H1 (cell line): ENCODE results near the gene ANKFY1. TPM values are rescaled to one million over a fixed set of nuclear protein-coding genes. Genes with fewer than 3 reads are reported as not detected.
A peak's percentile ranks its signal among the peaks of the same experiment; 100 is the strongest.

ENCODE experiments used
- CTCF ChIA-PET: fragments of 300-600 bp; sonication (Branson Sonifier 250); formaldehyde crosslinking; loops from one replicate; lab custom pipeline; 2021; ENCODE audit not compliant: partially characterized antibody; lab: Charles Lee
- POLR2A ChIA-PET: fragments of 300-600 bp; sonication (Branson Sonifier 250); formaldehyde crosslinking; loops from one replicate; lab custom pipeline; 2021; ENCODE audit warnings: inconsistent platforms; ENCODE audit not compliant: partially characterized antibody; lab: Charles Lee
- DNase-seq, 2 experiments: peaks; one replicate each; pipeline versions ENCODE4 v3.0.0 to v3.0.0-alpha.2; 2010 to 2022; ENCODE audit warnings: low spot score in 2 of 2, low read depth in 1 of 2, mixed read lengths in 1 of 2
- FAIRE-seq: peaks from 2 replicates; lab custom pipeline; 2011; peaks lifted over from hg19 to GRCh38; lab: Jason Lieb, UNC
- H2AFZ ChIP-seq: 2 replicates; pipeline ENCODE4 v1.8.1; 2012; ENCODE audit warnings: low read length, inconsistent platforms
- H2AK5ac ChIP-seq: 2 replicates; pipeline ENCODE4 v1.6.1; 2013; ENCODE audit warnings: low read depth, low read length
- H2BK120ac ChIP-seq: replicated peaks from 2 replicates; pipeline ENCODE3; 2013; ENCODE audit warnings: low read depth, low read length, inconsistent platforms
- H2BK12ac ChIP-seq: 2 replicates; pipeline ENCODE4 v1.6.1; 2013; ENCODE audit warnings: low read depth, low read length
- H2BK15ac ChIP-seq: 2 replicates; pipeline ENCODE4 v1.6.1; 2013; ENCODE audit warnings: low read length
- H2BK20ac ChIP-seq: 2 replicates; pipeline ENCODE4 v1.6.1; 2013; ENCODE audit warnings: low read length
- H2BK5ac ChIP-seq: 2 replicates; pipeline ENCODE4 v1.6.1; 2013; ENCODE audit warnings: low read depth, low read length
- H3K14ac ChIP-seq: 2 replicates; pipeline ENCODE4 v1.6.1; 2013; ENCODE audit warnings: inconsistent platforms; ENCODE audit not compliant: insufficient read length
- H3K18ac ChIP-seq: 2 replicates; pipeline ENCODE4 v1.6.1; 2013; ENCODE audit warnings: low read length; ENCODE audit errors: extremely low read depth
- H3K23ac ChIP-seq: 2 replicates; pipeline ENCODE4 v1.6.1; 2013; ENCODE audit warnings: inconsistent platforms; ENCODE audit not compliant: insufficient read length
- H3K23me2 ChIP-seq: 2 replicates; pipeline ENCODE4 v1.6.1; 2013; ENCODE audit warnings: low read depth, low read length
- H3K27ac ChIP-seq: 2 replicates; pipeline ENCODE4 v1.6.1; 2011; ENCODE audit warnings: low read depth, low read length, inconsistent platforms
- H3K27me3 ChIP-seq, 4 experiments: replicated peaks in 1 of 4; 1 replicate in 1 of 4; 2 replicates in 3 of 4; pipeline versions ENCODE4 v1.6.1 to v1.8.1; 2011 to 2013; ENCODE audit warnings: low read length in 3 of 4, mild to moderate bottlenecking in 3 of 4, inconsistent platforms in 2 of 4, mixed read lengths in 2 of 4, moderate library complexity in 1 of 4; ENCODE audit not compliant: control insufficient read depth in 3 of 4, insufficient read depth in 3 of 4; ENCODE audit errors: extremely low read depth in 1 of 4
- H3K36me3 ChIP-seq, 4 experiments: 2 replicates each; pipeline versions ENCODE4 v1.6.1 to v1.8.1; 2011 to 2013; ENCODE audit warnings: mild to moderate bottlenecking in 4 of 4, low read length in 3 of 4, moderate library complexity in 2 of 4, control low read depth in 1 of 4, inconsistent platforms in 1 of 4; ENCODE audit not compliant: insufficient read depth in 4 of 4, control insufficient read depth in 2 of 4
- H3K4ac ChIP-seq: replicated peaks from 2 replicates; pipeline ENCODE3; 2013; ENCODE audit warnings: low read length, low read depth, mixed read lengths, inconsistent platforms; ENCODE audit not compliant: insufficient read length
- H3K4me1 ChIP-seq, 4 experiments: replicated peaks in 1 of 4; 1 replicate in 1 of 4; 2 replicates in 3 of 4; pipeline versions ENCODE4 v1.6.1 to v1.8.1; 2011 to 2013; ENCODE audit warnings: low read length in 3 of 4, inconsistent platforms in 2 of 4, mixed read lengths in 1 of 4; ENCODE audit not compliant: insufficient read depth in 4 of 4, control insufficient read depth in 3 of 4
- H3K4me2 ChIP-seq, 2 experiments: 2 replicates each; pipeline versions ENCODE4 v1.6.1 to v1.8.1; 2011 to 2013; ENCODE audit warnings: low read depth in 2 of 2, low read length in 2 of 2, control low read depth in 1 of 2, inconsistent platforms in 1 of 2, mild to moderate bottlenecking in 1 of 2; ENCODE audit not compliant: insufficient read depth in 1 of 2
- H3K4me3 ChIP-seq, 4 experiments: fragments of 200-600, 300-600 bp in 1 of 4; sonication (generic), shearing (Covaris generic), sonication (Bioruptor Twin) in 1 of 4; 2 replicates each; pipeline versions ENCODE4 v1.5.1 to v1.8.1; 2011 to 2016; ENCODE audit warnings: low read length in 4 of 4, low read depth in 3 of 4, control low read depth in 2 of 4, inconsistent platforms in 2 of 4, mild to moderate bottlenecking in 2 of 4, mixed read lengths in 1 of 4, moderate library complexity in 1 of 4; ENCODE audit not compliant: insufficient read depth in 2 of 4; ENCODE audit errors: extremely low read depth in 1 of 4
- H3K56ac ChIP-seq: replicated peaks from 2 replicates; pipeline ENCODE3; 2013; ENCODE audit warnings: low read depth, mild to moderate bottlenecking, mixed read lengths, low read length, inconsistent platforms; ENCODE audit not compliant: insufficient read length
- H3K79me1 ChIP-seq: 2 replicates; pipeline ENCODE4 v1.6.1; 2013; ENCODE audit warnings: low read depth, low read length, control low read depth
- H3K79me2 ChIP-seq, 2 experiments: 2 replicates each; pipeline versions ENCODE4 v1.6.1 to v1.8.1; 2012 to 2013; ENCODE audit warnings: low read length in 2 of 2, mild to moderate bottlenecking in 2 of 2, inconsistent platforms in 1 of 2; ENCODE audit not compliant: insufficient read depth in 2 of 2, control insufficient read depth in 1 of 2
- H3K9ac ChIP-seq, 4 experiments: replicated peaks in 1 of 4; 1 replicate in 1 of 4; 2 replicates in 3 of 4; pipeline versions ENCODE4 v1.6.1 to v1.8.1; 2011 to 2013; ENCODE audit warnings: low read depth in 3 of 4, low read length in 3 of 4, control low read depth in 2 of 4, mild to moderate bottlenecking in 2 of 4, moderate library complexity in 2 of 4, inconsistent platforms in 1 of 4; ENCODE audit errors: extremely low read depth in 1 of 4
- H3K9me3 ChIP-seq, 2 experiments: 2 replicates each; pipeline versions ENCODE4 v1.6.1 to v1.8.1; 2012 to 2013; ENCODE audit warnings: mild to moderate bottlenecking in 2 of 2, moderate library complexity in 2 of 2, control low read depth in 1 of 2, inconsistent platforms in 1 of 2, low read depth in 1 of 2, low read length in 1 of 2, mixed read lengths in 1 of 2; ENCODE audit not compliant: insufficient read depth in 2 of 2
- H4K20me1 ChIP-seq, 2 experiments: replicated peaks in 1 of 2; 2 replicates each; pipeline versions ENCODE3 to v1.8.1; 2011 to 2013; ENCODE audit warnings: inconsistent platforms in 2 of 2, low read length in 2 of 2, mild to moderate bottlenecking in 1 of 2; ENCODE audit not compliant: insufficient read depth in 2 of 2, control insufficient read depth in 1 of 2
- H4K5ac ChIP-seq: 2 replicates; pipeline ENCODE4 v1.6.1; 2013; ENCODE audit warnings: low read length, low read depth, mixed read lengths, inconsistent platforms; ENCODE audit not compliant: insufficient read length
- H4K8ac ChIP-seq: 2 replicates; pipeline ENCODE4 v1.8.0; 2013; ENCODE audit warnings: mild to moderate bottlenecking, moderate library complexity, low read length, inconsistent platforms; ENCODE audit not compliant: insufficient read depth; ENCODE audit errors: extremely low read depth
- H4K91ac ChIP-seq: replicated peaks from 2 replicates; pipeline ENCODE3; 2013; ENCODE audit warnings: low read length, mixed read lengths, inconsistent platforms; ENCODE audit not compliant: insufficient read length
- CBX5 ChIP-seq: fragments of 300-800, 300-1000 bp; sonication (generic); IDR thresholded peaks from 2 replicates; pipeline ENCODE4 v1.7.1; 2016; ENCODE audit warnings: antibody characterized with exemption, low read length, low read depth
- CHD2 ChIP-seq: IDR thresholded peaks from 2 replicates; pipeline ENCODE4 v1.6.1; 2012; ENCODE audit warnings: low read length, improper control_type of control experiment
- CTCF ChIP-seq, 3 experiments: IDR thresholded peaks; 1 replicate in 2 of 3; 2 replicates in 1 of 3; pipeline versions ENCODE4 v1.5.1 to v1.6.1; 2011; ENCODE audit warnings: low read length in 3 of 3, mild to moderate bottlenecking in 3 of 3, inconsistent platforms in 2 of 3, low read depth in 1 of 3, moderate library complexity in 1 of 3; ENCODE audit not compliant: insufficient read depth in 1 of 3; ENCODE audit errors: control extremely low read depth in 1 of 3
- KDM1A ChIP-seq: fragments of 200-600, 300-600 bp; sonication (generic); IDR thresholded peaks from 2 replicates; pipeline ENCODE4 v1.7.1; 2016; ENCODE audit warnings: mild to moderate bottlenecking, low read length, borderline replicate concordance
- MAX ChIP-seq: IDR thresholded peaks from 2 replicates; pipeline ENCODE4 v1.6.1; 2012; ENCODE audit warnings: inconsistent platforms
- POLR2AphosphoS5 ChIP-seq: IDR thresholded peaks from 2 replicates; pipeline ENCODE4 v1.6.1; 2011; ENCODE audit warnings: low read depth, low read length
- POU5F1 ChIP-seq: IDR thresholded peaks from 2 replicates; pipeline ENCODE4 v1.6.1; 2011; ENCODE audit warnings: low read depth, mild to moderate bottlenecking, low read length, moderate library complexity
- SIN3A ChIP-seq, 2 experiments: IDR thresholded peaks in 1 of 2; conservative IDR thresholded peaks in 1 of 2; 2 replicates each; pipeline ENCODE4 v1.6.1; 2011 to 2012; ENCODE audit warnings: low read length in 2 of 2, improper control_type of control experiment in 1 of 2, low read depth in 1 of 2, mild to moderate bottlenecking in 1 of 2
- SIRT6 ChIP-seq: IDR thresholded peaks from one replicate; pipeline ENCODE4 v1.7.1; 2012; ENCODE audit warnings: low read length, inconsistent platforms
- SP1 ChIP-seq: IDR thresholded peaks from 2 replicates; pipeline ENCODE4 v1.6.1; 2011; ENCODE audit warnings: low read depth, low read length
- YY1 ChIP-seq: IDR thresholded peaks from 2 replicates; pipeline ENCODE4 v1.6.1; 2011; ENCODE audit warnings: low read depth, mild to moderate bottlenecking, low read length
- WGBS, 2 experiments: shearing (Covaris generic) in 1 of 2; methylation state at CpG; one replicate each; pipeline versions ENCODE4 v1.1.6 to v1.1.7; 2013 to 2015; ENCODE audit warnings: low lambda C conversion rate in 2 of 2, mixed read lengths in 2 of 2, inconsistent platforms in 1 of 2, low coverage in 1 of 2, missing lambda C conversion rate in 1 of 2; ENCODE audit not compliant: insufficient replicate concordance in 2 of 2, insufficient coverage in 1 of 2, insufficient read length in 1 of 2; ENCODE audit errors: extremely low coverage in 1 of 2, missing lambda C conversion rate in 1 of 2; 5-methylcytosine and 5-hydroxymethylcytosine counted together
- polyA plus RNA-seq, 7 experiments: library from polyadenylated mRNA; depleted of rRNA in 3 of 7; stranded (reverse) in 5 of 7; unstranded in 2 of 7; fragments of >200 nt in 5 of 7; fragments of 200-250 nt in 2 of 7; gene quantifications; 1 replicate in 5 of 7; 2 replicates in 1 of 7; 4 replicates in 1 of 7; pipeline versions ENCODE4 v1.2.1 to v1.2.3, GENCODE V29; 2011 to 2013; ENCODE audit warnings: missing spikeins in 2 of 7, mixed read lengths in 2 of 7
- total RNA-seq: library from RNA; stranded (reverse); fragmentation: NEBNext Ultra II Directional; extraction: Animal tissue kit (Norgen Biotek cat#: 25700); gene quantifications from 2 replicates; pipeline ENCODE4 v1.2.1, GENCODE V29; 2021

ANKFY1 gene
- total and polyA plus RNA-seq, 2 of the 8 experiments (the other 6 are each of a cell fraction or from before 2014, with no cell fraction given), result 28.3 to 45.3 TPM

DNA sequence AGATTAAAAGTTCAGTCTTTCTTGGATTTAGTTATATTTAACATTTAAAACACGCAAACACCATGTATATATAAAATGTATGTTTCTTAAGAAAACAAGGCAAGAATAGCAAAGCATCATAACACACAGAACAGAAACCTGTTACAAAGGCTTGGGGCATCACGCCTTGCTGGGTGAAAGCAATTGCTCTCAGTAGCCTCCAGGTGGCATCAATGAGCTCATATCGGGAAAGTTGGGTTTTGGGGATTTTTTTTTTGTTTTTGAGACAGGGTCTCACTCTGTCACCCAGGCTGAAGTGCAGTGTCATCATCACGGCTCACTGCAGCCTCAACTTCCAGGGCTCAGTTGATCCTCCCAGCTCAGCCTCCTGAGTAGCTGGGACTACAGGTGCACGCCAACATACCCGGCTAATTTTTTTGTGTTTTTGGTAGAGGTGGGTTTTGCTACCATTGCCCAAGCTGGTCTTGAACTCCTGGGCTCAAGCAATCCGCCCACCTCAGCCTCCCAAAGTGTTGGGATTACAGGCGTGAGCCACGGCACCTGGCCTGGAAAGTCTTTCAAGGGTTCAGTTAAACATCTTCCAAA, 63.9 kb downstream of the ANKFY1 start:
- no peak overlapping the region for H2BK12ac ChIP-seq
- peaks cover 0 to 2% of the 10 kb centered on the region in 2 experiments for H4K20me1 ChIP-seq
- H3K14ac ChIP-seq, result no peak overlapping the region
- no peak overlapping the region for H2BK15ac ChIP-seq
- no peaks in the 10 kb centered on the region for H3K79me1 ChIP-seq
- no peak overlapping the region for H3K23ac ChIP-seq
- no peak overlapping the region for H3K27ac ChIP-seq
- H3K9ac ChIP-seq, result no peak overlapping the region
- no peak overlapping the region for H3K18ac ChIP-seq
- no peaks in the 10 kb centered on the region for H3K79me2 ChIP-seq
- no peak overlapping the region for H4K8ac ChIP-seq
- H3K36me3 ChIP-seq, result peaks cover 10 to 28% (median 19%) of the 10 kb centered on the region in 4 experiments
- H4K91ac ChIP-seq, result no peak overlapping the region
- no peak overlapping the region for H3K4ac ChIP-seq
- DNase-seq (no peak), FAIRE-seq (peak; percentile 88)
- H3K56ac ChIP-seq, result no peak overlapping the region
- H3K9me3 ChIP-seq, result no peaks in the 10 kb centered on the region
- 62% methylated on average over 9 of the region's 9 CpGs; no CpG with 5 or more reads in 1 of the 2 experiments for WGBS, 2 experiments
- no peak overlapping the region for H3K4me2 ChIP-seq
- no peaks in the 10 kb centered on the region for H3K4me1 ChIP-seq
- no peak overlapping the region for H3K4me3 ChIP-seq
- no peak overlapping the region for H2BK5ac ChIP-seq
- H2BK20ac ChIP-seq, result no peak overlapping the region
- no peaks in the 10 kb centered on the region for H3K27me3 ChIP-seq
- ChIA-PET CTCF (interaction anchor here (0.6 to 2.6 kb wide), 35 partner anchors 10 to 319 kb away, joined by 3 to 17 read pairs (median 4); partner anchors contain the start of gene UBE2G1), POLR2A (interaction anchor here (0.8 to 1.0 kb wide), 2 partner anchors 57 to 213 kb away, joined by 4 read pairs; partner anchors contain the start of genes CYB5D2 and ZZEF1)
- no peaks in the 10 kb centered on the region for H3K23me2 ChIP-seq
- H2AFZ ChIP-seq, result no peak overlapping the region
- no peak overlapping the region for H4K5ac ChIP-seq
- H2AK5ac ChIP-seq, result no peak overlapping the region
- H2BK120ac ChIP-seq, result no peak overlapping the region
- TF ChIP-seq YY1 (no peak), CBX5 (no peak), CHD2 (no peak), MAX (no peak), SP1 (no peak), SIRT6 (no peak), POU5F1 (no peak), SIN3A (conservative IDR thresholded peaks at IDR 0.05 in 1 of 2, IDR thresholded peaks at IDR 0.05 in 1 of 2; ENCODE audit: low read depth in 1 of 2, low read length in 2 of 2) (no peak), CTCF (IDR thresholded peaks at IDR 0.05; ENCODE audit: control extremely low read depth in 1 of 3, insufficient read depth in 1 of 3, low read depth in 1 of 3, low read length in 3 of 3) (peak; percentile 49 to 77 (median 68)), POLR2AphosphoS5 (no peak), KDM1A (no peak)
